SH-SY5Y (cell line): ENCODE results near the gene ZNF365.

Experiments
- GATA2 ChIP-seq: IDR thresholded peaks from 2 replicates; pipeline ENCODE4 v1.6.1; 2011; ENCODE audit warnings: mild to moderate bottlenecking, low read depth, low read length
- GATA3 ChIP-seq: IDR thresholded peaks from 2 replicates; pipeline ENCODE4 v1.6.1; 2011; ENCODE audit warnings: low read depth, mild to moderate bottlenecking, low read length, moderate library complexity

DNA sequence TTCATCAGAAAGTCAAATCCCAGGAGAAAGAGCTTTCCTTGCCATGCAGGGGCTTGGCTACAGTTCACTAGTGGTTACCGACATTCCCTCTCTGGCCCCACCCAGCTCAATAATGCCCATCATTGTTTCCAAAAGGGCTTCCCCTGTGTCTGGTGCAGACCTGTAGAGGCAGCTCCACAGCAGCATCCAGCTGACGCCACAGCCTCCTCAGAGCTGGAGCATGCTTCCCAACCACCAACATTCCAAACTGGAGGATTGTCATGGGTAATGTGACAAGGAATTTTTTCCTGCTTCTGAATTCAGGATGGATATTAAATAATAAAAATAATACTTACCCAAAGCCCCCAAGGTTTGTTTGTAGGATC lies 77.4 kb downstream of the ZNF365 start:
- TF ChIP-seq GATA3, result no peak
- TF ChIP-seq GATA2, result no peak
